Peyer's patch (tissue), 4 donors: ENCODE measurements around the gene CDK6.

Experiments used
- CTCF ChIP-seq, 6 experiments: fragments of 450-650 bp in 4 of 6; fragments of 200-600 bp in 2 of 6; sonication (generic) in 1 of 6; IDR thresholded peaks; one replicate each; pipeline ENCODE4 v1.5.1; 2017 to 2019; ENCODE audit warnings: antibody characterized with exemption in 6 of 6, mild to moderate bottlenecking in 3 of 6, moderate library complexity in 1 of 6
- POLR2A ChIP-seq, 2 donors: fragments of 450-650 bp; IDR thresholded peaks; one replicate each; pipeline ENCODE4 v1.5.1; 2017; ENCODE audit warnings: antibody characterized with exemption in 2 of 2, mild to moderate bottlenecking in 2 of 2, moderate library complexity in 2 of 2

- TF ChIP-seq CTCF (IDR thresholded peaks at IDR 0.05) (no peak), POLR2A (IDR thresholded peaks at IDR 0.05) (no peak)
Measured at GRCh38 chr7:92839901-92840300, 3.5 kb upstream of the CDK6 start.
